LNCAP (cell line): ENCODE results near the gene TOB1.

Source experiments
- TF ChIP-seq, protein P1 (sequence below): fragments of 450-650 bp; IDR thresholded peaks from 2 replicates; pipeline ENCODE4 v1.5.1; 2017; ENCODE audit warnings: mild to moderate bottlenecking

TOB1 gene

DNA sequence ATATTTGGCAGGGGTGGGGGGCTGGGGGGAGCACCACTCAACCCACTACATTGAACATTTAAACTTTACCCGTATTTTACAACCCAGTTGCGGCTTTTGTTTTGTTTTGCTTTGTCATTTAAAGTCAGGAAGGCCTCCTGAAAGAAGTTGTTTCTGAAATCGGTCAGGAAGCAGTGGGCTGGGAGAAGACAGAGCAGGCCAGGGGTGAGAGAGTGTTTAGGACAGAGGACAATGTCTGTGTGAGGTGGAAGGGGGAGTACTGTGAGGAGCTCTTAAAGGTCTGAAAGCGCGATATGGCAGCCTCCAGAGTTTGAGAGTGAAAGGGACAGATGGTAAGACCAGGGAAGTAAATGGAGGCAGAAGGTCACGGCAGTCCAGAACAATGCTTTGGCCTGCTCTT, 36.8 kb downstream of the TOB1 start:
- TF ChIP-seq, protein P1, sequence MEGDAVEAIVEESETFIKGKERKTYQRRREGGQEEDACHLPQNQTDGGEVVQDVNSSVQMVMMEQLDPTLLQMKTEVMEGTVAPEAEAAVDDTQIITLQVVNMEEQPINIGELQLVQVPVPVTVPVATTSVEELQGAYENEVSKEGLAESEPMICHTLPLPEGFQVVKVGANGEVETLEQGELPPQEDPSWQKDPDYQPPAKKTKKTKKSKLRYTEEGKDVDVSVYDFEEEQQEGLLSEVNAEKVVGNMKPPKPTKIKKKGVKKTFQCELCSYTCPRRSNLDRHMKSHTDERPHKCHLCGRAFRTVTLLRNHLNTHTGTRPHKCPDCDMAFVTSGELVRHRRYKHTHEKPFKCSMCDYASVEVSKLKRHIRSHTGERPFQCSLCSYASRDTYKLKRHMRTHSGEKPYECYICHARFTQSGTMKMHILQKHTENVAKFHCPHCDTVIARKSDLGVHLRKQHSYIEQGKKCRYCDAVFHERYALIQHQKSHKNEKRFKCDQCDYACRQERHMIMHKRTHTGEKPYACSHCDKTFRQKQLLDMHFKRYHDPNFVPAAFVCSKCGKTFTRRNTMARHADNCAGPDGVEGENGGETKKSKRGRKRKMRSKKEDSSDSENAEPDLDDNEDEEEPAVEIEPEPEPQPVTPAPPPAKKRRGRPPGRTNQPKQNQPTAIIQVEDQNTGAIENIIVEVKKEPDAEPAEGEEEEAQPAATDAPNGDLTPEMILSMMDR, result no peak

DNA sequence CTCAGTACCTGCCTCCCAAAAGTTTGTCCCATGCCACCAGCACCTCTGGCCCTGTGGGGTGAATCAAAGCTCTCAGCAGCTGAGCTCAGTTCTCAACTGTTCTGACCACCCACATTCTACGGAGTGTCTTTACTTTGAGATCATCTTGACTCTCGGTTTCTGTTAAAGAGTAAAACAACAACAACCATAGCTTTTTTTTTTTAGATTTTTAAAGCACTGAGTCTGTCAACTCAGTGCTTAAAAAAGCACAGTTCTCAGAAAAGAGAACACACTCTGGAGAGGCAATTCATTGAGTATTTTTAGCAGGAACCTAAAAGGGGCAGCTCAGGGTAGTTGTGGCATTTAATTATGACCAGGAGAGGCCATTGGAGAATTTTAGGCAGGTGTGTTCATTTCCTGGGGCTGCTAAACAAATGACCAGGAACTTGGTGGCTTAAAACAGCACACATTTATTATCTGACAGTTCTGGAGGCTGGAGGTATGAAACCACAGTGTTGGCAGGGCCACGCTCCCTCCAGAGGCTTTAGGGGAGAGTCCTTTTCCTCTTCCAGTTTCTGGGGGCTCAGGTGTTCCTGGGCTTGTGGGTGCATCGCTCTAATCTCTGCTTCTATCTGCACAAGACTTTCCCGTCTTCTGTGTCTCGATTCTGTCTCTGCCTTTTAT, 37.5 kb downstream of the TOB1 start:
- TF ChIP-seq, protein P1, result no peak

DNA sequence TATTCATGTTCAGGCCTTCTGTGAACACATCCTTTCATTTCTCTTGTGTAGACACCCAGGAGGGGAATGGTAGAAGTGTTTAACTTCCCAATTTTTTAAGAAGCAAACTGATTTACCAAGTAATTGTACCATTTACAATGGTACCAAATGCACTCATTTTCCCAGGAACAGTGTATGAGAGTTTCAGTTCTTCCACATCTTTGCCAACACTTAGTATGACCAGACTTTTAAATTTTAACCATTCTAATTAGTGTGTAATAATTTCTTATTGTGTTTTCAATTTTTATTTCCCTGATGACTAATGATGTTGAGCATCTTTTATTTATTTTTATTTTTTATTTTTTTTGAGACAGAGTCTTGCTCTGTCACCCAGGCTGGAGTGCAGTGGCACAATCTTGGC, 41.0 kb downstream of the TOB1 start:
- TF ChIP-seq, protein P1, result no peak

DNA sequence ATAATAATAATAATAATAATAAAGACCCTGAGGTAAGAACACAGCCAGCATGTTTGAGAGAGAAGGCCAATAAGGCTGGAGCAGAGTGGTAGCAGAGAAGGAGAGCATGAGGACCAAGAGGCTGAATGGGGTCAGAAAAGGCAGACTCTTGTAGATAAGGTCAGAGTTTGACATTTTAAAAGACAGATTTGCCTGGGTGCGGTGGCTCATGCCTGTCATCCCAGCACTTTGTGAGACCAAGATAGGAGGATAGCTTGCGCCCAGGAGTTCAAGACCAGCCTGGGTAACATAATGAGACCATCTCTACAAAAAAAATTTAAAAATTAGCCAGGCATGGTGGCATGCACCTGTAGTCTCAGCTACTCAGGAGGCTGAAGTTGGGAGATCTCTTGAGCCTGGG, 41.7 kb downstream of the TOB1 start:
- TF ChIP-seq, protein P1, result no peak

DNA sequence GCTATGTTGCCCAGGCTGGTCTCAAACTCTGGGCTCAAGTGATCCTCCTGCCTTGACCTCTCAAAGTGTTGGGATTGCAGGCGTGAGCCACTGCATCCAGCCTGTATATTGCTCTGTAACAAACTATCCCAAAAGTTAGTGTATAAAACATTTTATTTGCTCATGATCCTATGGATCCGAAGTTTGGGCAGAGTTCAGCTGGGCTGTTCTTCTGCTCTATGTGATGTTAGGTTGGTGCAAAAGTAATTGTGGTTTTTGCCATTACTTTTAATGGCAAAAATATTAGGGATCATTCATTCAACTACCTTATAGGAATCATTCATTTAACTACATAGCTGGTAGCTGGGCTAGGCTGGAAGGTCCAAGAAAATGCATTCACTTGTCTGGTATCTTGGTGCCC, 43.6 kb downstream of the TOB1 start:
- TF ChIP-seq, protein P1, result no peak

DNA sequence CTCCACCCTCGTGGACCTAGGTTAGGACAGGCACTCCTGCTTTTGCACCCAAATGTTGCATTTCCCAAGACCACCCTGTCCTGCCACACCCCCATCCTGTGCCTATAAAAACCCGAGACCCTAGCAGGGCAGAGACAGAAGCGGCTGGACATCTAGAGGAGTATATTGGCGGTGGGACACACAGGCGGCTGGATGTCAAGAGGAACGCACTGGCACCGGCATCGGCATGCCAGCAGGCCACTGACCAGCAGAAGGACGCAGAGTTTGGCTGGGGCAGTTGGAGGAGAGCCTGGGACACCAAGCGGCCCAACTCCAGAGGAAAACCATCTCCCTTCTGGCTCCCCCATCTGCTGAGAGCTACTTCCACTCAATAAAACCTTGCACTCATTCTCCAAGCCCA, 45.5 kb downstream of the TOB1 start:
- TF ChIP-seq, protein P1, result no peak

DNA sequence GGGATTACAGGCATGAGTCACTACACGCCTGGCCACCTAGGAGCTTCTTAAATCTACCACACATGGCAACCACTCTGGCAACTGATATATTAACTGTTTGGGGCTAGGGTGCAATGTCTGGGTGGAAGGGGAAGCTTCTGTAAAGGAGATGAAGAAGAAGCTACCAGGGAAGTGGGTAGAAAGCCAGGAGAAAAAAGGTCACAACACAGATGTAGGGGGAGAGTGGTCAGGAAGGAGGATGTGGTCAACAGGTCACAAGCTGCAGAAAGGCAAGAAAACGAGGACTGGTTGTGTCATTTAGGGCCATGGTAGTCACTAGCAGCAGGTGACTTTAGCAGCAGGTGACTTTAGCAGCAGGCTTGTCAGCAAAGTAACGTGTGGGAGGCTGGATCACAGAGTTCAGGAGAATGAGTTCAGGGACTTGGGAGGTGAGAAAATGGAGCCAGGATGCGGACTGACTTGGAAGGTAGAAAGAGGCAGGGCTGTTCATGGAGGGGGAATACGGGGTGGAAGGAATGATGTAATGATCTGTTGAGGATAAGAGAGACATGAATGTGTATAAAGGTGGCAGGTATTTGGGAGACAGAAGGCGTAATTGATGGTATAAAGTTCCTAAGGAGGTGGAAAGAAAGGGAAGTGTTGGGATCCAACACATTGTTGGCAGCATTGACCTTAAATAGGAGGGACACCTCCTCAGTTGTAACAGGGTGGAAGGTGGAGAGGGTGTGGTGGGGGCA, 47.1 kb downstream of the TOB1 start:
- TF ChIP-seq, protein P1, result no peak
